Transverse colon (tissue), 4 donors: ENCODE data around the gene ADM5. TPM values are rescaled to one million over a fixed set of nuclear protein-coding genes. Genes with fewer than 3 reads are reported as not detected.

Experiments
- DNase-seq: peaks from one replicate; pipeline ENCODE4 v3.0.0-alpha.2; 2019
- H3K27ac ChIP-seq, 4 donors: fragments of 200-600 bp; sonication (generic); 2 replicates each; pipeline ENCODE4 v1.5.1; 2016 to 2018; ENCODE audit warnings: inconsistent platforms in 4 of 4
- H3K27me3 ChIP-seq: fragments of 200-600 bp; sonication (generic); 2 replicates; pipeline ENCODE4 v1.5.1; 2017; ENCODE audit warnings: inconsistent platforms
- H3K36me3 ChIP-seq, 4 donors: fragments of 200-600 bp; sonication (generic); 2 replicates each; pipeline ENCODE4 v1.5.1; 2017 to 2019; ENCODE audit warnings: inconsistent platforms in 4 of 4
- H3K4me1 ChIP-seq, 4 donors: fragments of 200-600 bp; sonication (generic); 2 replicates each; pipeline ENCODE4 v1.5.1; 2017 to 2020; ENCODE audit warnings: inconsistent platforms in 4 of 4
- H3K4me3 ChIP-seq, 4 donors: fragments of 200-600 bp; sonication (generic); 1 replicate in 1 of 4; 2 replicates in 3 of 4; pipeline versions ENCODE4 v1.5.1 to v1.6.1; 2017 to 2019; ENCODE audit warnings: inconsistent platforms in 4 of 4
- H3K9me3 ChIP-seq, 2 donors: fragments of 200-600 bp; sonication (generic); 2 replicates each; pipeline ENCODE4 v1.5.1; 2017 to 2019; ENCODE audit warnings: inconsistent platforms in 2 of 2
- EP300 ChIP-seq: sonication (generic); formaldehyde crosslinking; IDR thresholded peaks from one replicate; pipeline ENCODE4 v1.6.1; 2017; ENCODE audit warnings: antibody characterized with exemption, low read depth
- POLR2A ChIP-seq: fragments of 450-650 bp; IDR thresholded peaks from one replicate; pipeline ENCODE4 v1.6.1; 2016; ENCODE audit warnings: antibody characterized with exemption, mild to moderate bottlenecking, moderate library complexity
- POLR2AphosphoS5 ChIP-seq, 3 donors: sonication (generic); formaldehyde crosslinking; IDR thresholded peaks; one replicate each; pipeline ENCODE4 v1.6.1; 2016; ENCODE audit warnings: antibody characterized with exemption in 3 of 3
- WGBS, 2 donors: methylation state at CpG; one replicate each; pipeline ENCODE4 v1.1.5; 2018; ENCODE audit warnings: low coverage in 1 of 2; 5-methylcytosine and 5-hydroxymethylcytosine counted together
- in situ Hi-C, 4 donors: fragments of 200-750 bp; cut with MboI; loops; one replicate each; pipeline versions ENCODE4 v1.15.0 to v1.15.1; 2017; ENCODE audit warnings: low sequenced_read_pairs in 3 of 4, low pct_ligation_motif_present in 1 of 4, low pct_unique_long_range_greater_than_20kb in 1 of 4
- intact Hi-C: fragments of 100-400 bp; cut with DNase I; formaldehyde crosslinking; loops from one replicate; pipeline ENCODE4 v1.15.1; 2023; ENCODE audit warnings: low total_unique reads
- total RNA-seq, 4 donors: library from RNA; depleted of rRNA; stranded (reverse); fragments of >200 nt; gene quantifications; one replicate each; pipeline ENCODE4 v1.1.0, GENCODE V29; 2016
- TF ChIP-seq, protein P1 (sequence below), 5 experiments: fragments of 200-600 bp in 3 of 5; fragments of 450-650 bp in 2 of 5; sonication (generic) in 3 of 5; IDR thresholded peaks; 1 replicate in 2 of 5; 2 replicates in 3 of 5; pipeline ENCODE4 v1.5.1; 2016 to 2017; ENCODE audit warnings: antibody characterized with exemption in 5 of 5, inconsistent platforms in 3 of 5, mild to moderate bottlenecking in 2 of 5, moderate library complexity in 1 of 5

The ADM5 gene
- total RNA-seq, 4 donors from 2014 or later = 0.41 to 0.95 TPM; not detected in 2

DNA sequence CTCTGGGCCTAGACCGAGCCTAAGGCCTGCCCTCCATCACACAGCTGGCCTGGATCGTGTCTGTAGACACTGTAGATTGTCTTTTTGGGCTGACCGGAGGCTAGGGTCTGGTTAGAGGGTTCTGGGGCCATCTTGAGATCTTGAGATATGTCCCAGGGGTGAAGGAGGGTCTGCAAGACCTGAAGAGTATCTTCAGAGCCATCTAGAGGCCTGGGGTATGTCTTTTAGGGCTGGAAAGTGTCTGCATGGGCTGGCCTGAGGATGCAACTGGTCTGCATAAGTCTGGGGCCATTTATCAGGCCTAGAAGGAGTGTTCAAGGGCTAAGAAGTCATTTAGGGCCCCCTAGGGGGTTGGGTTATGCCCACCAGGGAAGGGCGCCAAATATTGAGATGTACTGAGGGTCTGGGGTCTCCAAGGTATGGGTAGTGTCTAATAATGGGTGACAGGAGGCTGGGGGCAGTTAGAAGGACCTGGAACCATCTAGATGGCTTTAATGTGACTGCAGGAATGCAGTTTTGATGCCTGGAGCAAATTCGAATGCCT lies 46.8 kb upstream of the ADM5 start:
- DNase-seq = no peak
- no peak for TF ChIP-seq POLR2AphosphoS5 (IDR thresholded peaks at IDR 0.05)
- no peak for TF ChIP-seq EP300
- no peak for TF ChIP-seq POLR2A
- TF ChIP-seq, protein P1, sequence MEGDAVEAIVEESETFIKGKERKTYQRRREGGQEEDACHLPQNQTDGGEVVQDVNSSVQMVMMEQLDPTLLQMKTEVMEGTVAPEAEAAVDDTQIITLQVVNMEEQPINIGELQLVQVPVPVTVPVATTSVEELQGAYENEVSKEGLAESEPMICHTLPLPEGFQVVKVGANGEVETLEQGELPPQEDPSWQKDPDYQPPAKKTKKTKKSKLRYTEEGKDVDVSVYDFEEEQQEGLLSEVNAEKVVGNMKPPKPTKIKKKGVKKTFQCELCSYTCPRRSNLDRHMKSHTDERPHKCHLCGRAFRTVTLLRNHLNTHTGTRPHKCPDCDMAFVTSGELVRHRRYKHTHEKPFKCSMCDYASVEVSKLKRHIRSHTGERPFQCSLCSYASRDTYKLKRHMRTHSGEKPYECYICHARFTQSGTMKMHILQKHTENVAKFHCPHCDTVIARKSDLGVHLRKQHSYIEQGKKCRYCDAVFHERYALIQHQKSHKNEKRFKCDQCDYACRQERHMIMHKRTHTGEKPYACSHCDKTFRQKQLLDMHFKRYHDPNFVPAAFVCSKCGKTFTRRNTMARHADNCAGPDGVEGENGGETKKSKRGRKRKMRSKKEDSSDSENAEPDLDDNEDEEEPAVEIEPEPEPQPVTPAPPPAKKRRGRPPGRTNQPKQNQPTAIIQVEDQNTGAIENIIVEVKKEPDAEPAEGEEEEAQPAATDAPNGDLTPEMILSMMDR (IDR thresholded peaks at IDR 0.05) = no peak
- intact Hi-C loops = no loop called here
- Histone ChIP-seq H3K27ac (peak overlapping the region; percentile 97 to 100 (median 98)), H3K27me3 (no peaks in the 10 kb centered on the region), H3K4me1 (peaks cover 16 to 54% (median 46%) of the 10 kb centered on the region in 4 donors), H3K9me3 (no peaks in the 10 kb centered on the region), H3K36me3 (no peaks in the 10 kb centered on the region), H3K4me3 (peak overlapping the region; percentile 85 to 98 (median 93))
- 12 to 14% methylated on average over 2 to 4 of the region's 5 CpGs for WGBS, 2 donors
- in situ Hi-C loops = no loop called here

DNA sequence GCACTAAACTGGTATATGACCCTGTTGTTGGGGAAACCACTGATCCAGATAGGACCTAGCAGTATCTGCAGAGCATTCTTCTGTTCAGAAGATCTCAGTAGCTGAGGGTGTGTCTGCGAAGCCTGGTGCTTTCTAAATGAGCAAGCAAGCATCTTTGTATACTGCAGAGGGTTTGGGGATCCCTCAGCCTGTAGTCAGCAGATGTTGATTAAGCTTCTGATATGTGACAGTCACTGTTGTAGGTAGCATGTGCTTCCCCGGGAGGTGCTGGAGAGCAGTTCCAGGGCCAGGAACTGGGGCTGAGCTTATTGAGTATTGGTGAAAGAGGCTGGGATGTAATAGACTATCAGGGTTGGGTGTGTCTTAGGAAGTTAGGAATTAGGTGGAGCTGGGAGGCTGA lies 45.9 kb upstream of the ADM5 start:
- H3K4me1 ChIP-seq = peaks cover 16 to 45% (median 38%) of the 10 kb centered on the region in 4 donors
- no peaks in the 10 kb centered on the region for H3K9me3 ChIP-seq
- DNase-seq = no peak
- intact Hi-C loops = no loop called here
- H3K27me3 ChIP-seq = no peaks in the 10 kb centered on the region
- H3K27ac ChIP-seq = no peak overlapping the region
- TF ChIP-seq, protein P1 (IDR thresholded peaks at IDR 0.05) = no peak
- TF ChIP-seq POLR2AphosphoS5 (IDR thresholded peaks at IDR 0.05) = no peak
- no peak for TF ChIP-seq EP300
- no peak for TF ChIP-seq POLR2A
- H3K36me3 ChIP-seq = no peaks in the 10 kb centered on the region
- in situ Hi-C loops = no loop called here
- WGBS, 2 donors = 50 to 51% methylated on average over 2 of the region's 2 CpGs
- H3K4me3 ChIP-seq = no peak overlapping the region

DNA sequence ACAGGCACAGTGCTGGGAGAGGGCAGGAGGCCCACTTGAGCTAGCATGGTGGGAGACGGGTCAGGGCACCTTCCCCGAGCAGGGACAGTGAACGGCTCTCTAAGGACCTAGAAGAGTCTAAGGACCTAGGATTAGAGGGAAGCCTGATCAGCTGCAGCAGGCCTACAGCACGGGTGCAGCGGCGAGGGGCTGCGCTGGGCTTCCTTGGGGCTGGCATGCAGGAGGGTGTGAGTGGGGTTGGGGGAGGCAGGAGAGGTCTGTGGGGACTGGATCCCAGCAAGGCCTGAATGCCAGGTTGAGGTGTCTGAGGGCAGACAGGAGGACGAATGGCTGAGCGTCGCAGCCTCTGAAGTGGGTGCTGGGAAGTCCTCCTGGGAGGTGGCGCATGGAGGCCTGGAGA lies 43.8 kb upstream of the ADM5 start:
- Histone ChIP-seq H3K27me3 (no peaks in the 10 kb centered on the region), H3K4me1 (peaks cover 16 to 33% (median 25%) of the 10 kb centered on the region in 4 donors), H3K27ac (no peak overlapping the region), H3K9me3 (no peaks in the 10 kb centered on the region), H3K36me3 (no peaks in the 10 kb centered on the region), H3K4me3 (no peak overlapping the region)
- intact Hi-C loops (no loop called here), in situ Hi-C loops (no loop called here)
- TF ChIP-seq, protein P1 (IDR thresholded peaks at IDR 0.05) = no peak
- no peak for TF ChIP-seq POLR2A
- no peak for TF ChIP-seq EP300
- TF ChIP-seq POLR2AphosphoS5 (IDR thresholded peaks at IDR 0.05) = no peak
- no peak for DNase-seq
- WGBS, 2 donors = 92% methylated on average over 11 of the region's 11 CpGs; no CpG with 5 or more reads in 1 of the 2 donors

DNA sequence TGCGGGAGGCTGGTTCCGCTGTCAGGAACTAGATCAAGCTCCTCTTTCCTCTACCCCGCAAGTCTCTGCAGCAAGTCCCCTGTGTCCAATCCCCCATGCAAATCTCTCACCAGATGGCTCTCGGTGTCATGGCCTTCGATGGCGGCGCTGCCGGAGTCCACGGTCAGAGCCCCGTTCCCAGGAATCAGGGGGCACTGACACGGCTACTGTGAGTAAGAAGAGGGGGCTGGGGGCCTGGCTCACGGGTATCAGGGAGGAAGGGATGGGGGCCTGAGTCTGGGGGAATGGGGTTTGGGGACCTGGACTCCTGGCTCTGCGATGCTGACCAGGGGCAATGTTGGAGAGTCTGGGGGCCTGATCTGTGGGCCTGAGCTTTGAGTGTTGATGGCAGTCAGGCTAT lies 43.4 kb upstream of the ADM5 start:
- Histone ChIP-seq H3K27ac (no peak overlapping the region), H3K4me3 (no peak overlapping the region), H3K27me3 (no peaks in the 10 kb centered on the region), H3K4me1 (peaks cover 16 to 30% (median 22%) of the 10 kb centered on the region in 4 donors), H3K36me3 (no peaks in the 10 kb centered on the region), H3K9me3 (no peaks in the 10 kb centered on the region)
- no peak for DNase-seq
- in situ Hi-C loops = no loop called here
- 93% methylated on average over 13 of the region's 13 CpGs; no CpG with 5 or more reads in 1 of the 2 donors for WGBS, 2 donors
- intact Hi-C loops = no loop called here
- TF ChIP-seq, protein P1 (IDR thresholded peaks at IDR 0.05) = no peak
- TF ChIP-seq POLR2AphosphoS5 (IDR thresholded peaks at IDR 0.05) (no peak), POLR2A (no peak), EP300 (no peak)
